ENCODE results near the gene TTC3.

Gene TTC3

GRCh38 chr21:37061926-37062592 lies 11.0 kb upstream of the TTC3 start:
- POLR2A ChIA-PET = no interaction called here
- Histone ChIP-seq H3K36me3 (ENCODE audit: control insufficient read depth in 2 of 2, insufficient read depth in 1 of 2, low read length in 2 of 2) (peaks cover 12 to 21% of the 10 kb centered on the region in 2 experiments), H3K4me3 (ENCODE audit: low read depth, low read length) (no peak overlapping the region), H3K4me1 (ENCODE audit: control insufficient read depth, insufficient read depth, low read length) (peaks cover 10% of the 10 kb centered on the region), H3K9me3 (ENCODE audit: control insufficient read depth, insufficient read depth, low read depth, low read length) (no peaks in the 10 kb centered on the region), H3K27ac (ENCODE audit: extremely low read depth, low read depth, low read length) (no peak overlapping the region)
- no peak for TF ChIP-seq YY1 (tag by site-specific recombination; IDR thresholded peaks at IDR 0.05)
- peak; percentile 28; the same call in 1 of the 2 replicates for TF ChIP-seq GLIS1 (tag by site-specific recombination; IDR thresholded peaks at IDR 0.05)
- CTCF ChIA-PET = interaction anchor here (0.6 kb wide), 1 partner anchor 47 kb away, joined by 3 read pairs; no protein-coding TSS in a partner anchor

GRCh38 chr21:37062593-37062935 lies 10.5 kb upstream of the TTC3 start:
- Histone ChIP-seq H3K36me3 (ENCODE audit: control insufficient read depth in 2 of 2, insufficient read depth in 1 of 2, low read length in 2 of 2) (peaks cover 16 to 25% of the 10 kb centered on the region in 2 experiments), H3K27ac (ENCODE audit: extremely low read depth, low read depth, low read length) (no peak overlapping the region), H3K9me3 (ENCODE audit: control insufficient read depth, insufficient read depth, low read depth, low read length) (no peaks in the 10 kb centered on the region), H3K4me3 (ENCODE audit: low read depth, low read length) (no peak overlapping the region), H3K4me1 (ENCODE audit: control insufficient read depth, insufficient read depth, low read length) (peaks cover 10% of the 10 kb centered on the region)
- POLR2A ChIA-PET = no interaction called here
- TF ChIP-seq ZBTB6 (tag by site-specific recombination; IDR thresholded peaks at IDR 0.05) = no peak
- no peak for TF ChIP-seq KLF10 (tag by site-specific recombination; IDR thresholded peaks at IDR 0.05)
- no peak for TF ChIP-seq ZNF324 (tag by site-specific recombination; IDR thresholded peaks at IDR 0.05)
- TF ChIP-seq FEZF1 (tag by site-specific recombination; IDR thresholded peaks at IDR 0.05) = no peak
- no peak for TF ChIP-seq ZNF184 (tag by site-specific recombination; IDR thresholded peaks at IDR 0.05)
- TF ChIP-seq ZNF580 (tag by site-specific recombination; IDR thresholded peaks at IDR 0.05) = no peak
- TF ChIP-seq ZEB2 (tag by site-specific recombination; IDR thresholded peaks at IDR 0.05) = no peak
- TF ChIP-seq ELK4 (IDR thresholded peaks at IDR 0.05; ENCODE audit: borderline replicate concordance, low read depth, low read length) = no peak
- no peak for TF ChIP-seq ZNF394 (tag by site-specific recombination; IDR thresholded peaks at IDR 0.05; ENCODE audit: borderline replicate concordance)
- TF ChIP-seq ZNF302 (tag by site-specific recombination; IDR thresholded peaks at IDR 0.05; ENCODE audit: low read depth) = no peak
- no peak for TF ChIP-seq ZSCAN5A (tag by site-specific recombination; IDR thresholded peaks at IDR 0.05)
- TF ChIP-seq ZNF416 (tag by site-specific recombination; IDR thresholded peaks at IDR 0.05) = no peak
- TF ChIP-seq ZNF561 (tag by site-specific recombination; IDR thresholded peaks at IDR 0.05; ENCODE audit: borderline replicate concordance) = no peak
- no peak for TF ChIP-seq ZNF623 (tag by site-specific recombination; IDR thresholded peaks at IDR 0.05)
- TF ChIP-seq ZNF777 (tag by site-specific recombination; IDR thresholded peaks at IDR 0.05; ENCODE audit: borderline replicate concordance) = no peak
- no peak for TF ChIP-seq ZFP37 (tag by site-specific recombination; IDR thresholded peaks at IDR 0.05)
- TF ChIP-seq ZFP41 (tag by site-specific recombination; IDR thresholded peaks at IDR 0.05; ENCODE audit: borderline replicate concordance) = no peak
- no peak for TF ChIP-seq ZNF664 (tag by site-specific recombination; IDR thresholded peaks at IDR 0.05)
- TF ChIP-seq ZNF585B (tag by site-specific recombination; IDR thresholded peaks at IDR 0.05) = no peak
- CTCF ChIA-PET = no interaction called here
